SK-N-SH (cell line): ENCODE measurements around the gene TMEM167A. TPM values are rescaled to one million over a fixed set of nuclear protein-coding genes. Genes with fewer than 3 reads are reported as not detected.

Experiments used
- CTCF ChIA-PET: fragments of 300-600, 350-600 bp; formaldehyde crosslinking; extraction: SDS; loops from one replicate; lab custom pipeline; 2021; lab: Yijun Ruan, JAX
- POLR2A ChIA-PET: fragments of 350-600 bp; sonication (Branson Sonifier 250); formaldehyde crosslinking; extraction: SDS; loops from one replicate; lab custom pipeline; 2020; ENCODE audit warnings: antibody characterized with exemption, inconsistent platforms; lab: Yijun Ruan, JAX
- DNase-seq: peaks from one replicate; pipeline ENCODE4 v3.0.0; 2012
- H2AFZ ChIP-seq: fragments of 200-600 bp; sonication (generic); 2 replicates; pipeline ENCODE4 v1.8.1; 2016; ENCODE audit warnings: antibody characterized with exemption, mild to moderate bottlenecking, low read depth
- H3F3A ChIP-seq: fragments of 200-600 bp; sonication (generic); replicated peaks from 2 replicates; pipeline ENCODE3; 2016; ENCODE audit warnings: antibody characterized with exemption, mild to moderate bottlenecking; ENCODE audit not compliant: insufficient read depth
- H3K27ac ChIP-seq, 2 experiments: fragments of 200-500 bp in 1 of 2; fragments of 200-600 bp in 1 of 2; sonication (Bioruptor generic) in 1 of 2; sonication (generic), shearing (Covaris generic) in 1 of 2; 2 replicates each; pipeline versions ENCODE4 v1.5.1 to v1.6.1; 2014 to 2016; ENCODE audit warnings: low read depth in 2 of 2, inconsistent platforms in 1 of 2, low read length in 1 of 2, mild to moderate bottlenecking in 1 of 2, mixed read lengths in 1 of 2
- H3K27me3 ChIP-seq: fragments of 200-600 bp; sonication (generic), shearing (Covaris generic); 2 replicates; pipeline ENCODE4 v1.6.1; 2016; ENCODE audit warnings: mixed run types; ENCODE audit not compliant: insufficient read depth
- H3K36me3 ChIP-seq, 2 experiments: fragments of 200-500 bp in 1 of 2; fragments of 200-600 bp in 1 of 2; sonication (Bioruptor generic) in 1 of 2; sonication (generic) in 1 of 2; replicated peaks in 1 of 2; 2 replicates each; pipeline versions ENCODE3 to v1.5.1; 2014 to 2016; ENCODE audit warnings: low read length in 1 of 2, mild to moderate bottlenecking in 1 of 2; ENCODE audit not compliant: insufficient read depth in 2 of 2, control insufficient read depth in 1 of 2
- H3K4me1 ChIP-seq, 2 experiments: fragments of 200-500 bp in 1 of 2; fragments of 200-600 bp in 1 of 2; sonication (Bioruptor generic) in 1 of 2; sonication (generic), shearing (Covaris generic) in 1 of 2; 2 replicates each; pipeline versions ENCODE4 v1.5.1 to v1.6.1; 2014 to 2016; ENCODE audit warnings: low read depth in 1 of 2, low read length in 1 of 2, mixed run types in 1 of 2; ENCODE audit not compliant: insufficient read depth in 2 of 2, control insufficient read depth in 1 of 2
- H3K4me2 ChIP-seq: fragments of 200-600 bp; sonication (generic), shearing (Covaris generic); 2 replicates; pipeline ENCODE4 v1.6.1; 2017; ENCODE audit warnings: mixed run types
- H3K4me3 ChIP-seq, 2 experiments: fragments of 200-500 bp in 1 of 2; fragments of 200-600 bp in 1 of 2; sonication (Bioruptor generic) in 1 of 2; sonication (generic), shearing (Covaris generic) in 1 of 2; 2 replicates each; pipeline versions ENCODE4 v1.5.1 to v1.8.1; 2014 to 2016; ENCODE audit warnings: low read depth in 2 of 2, inconsistent platforms in 1 of 2, low read length in 1 of 2, mild to moderate bottlenecking in 1 of 2, mixed read lengths in 1 of 2, moderate library complexity in 1 of 2
- H3K79me2 ChIP-seq: fragments of 200-600 bp; sonication (generic); 2 replicates; pipeline ENCODE4 v1.8.1; 2017; ENCODE audit warnings: mild to moderate bottlenecking; ENCODE audit not compliant: insufficient read depth
- H3K9ac ChIP-seq: fragments of 200-600 bp; sonication (generic); 2 replicates; pipeline ENCODE4 v1.6.1; 2017; ENCODE audit warnings: mixed run types
- H3K9me2 ChIP-seq: fragments of 200-600 bp; sonication (generic); 2 replicates; pipeline ENCODE4 v1.6.1; 2017; ENCODE audit warnings: mixed run types
- H3K9me3 ChIP-seq: fragments of 200-600 bp; sonication (generic); 2 replicates; pipeline ENCODE4 v1.6.1; 2017; ENCODE audit warnings: mixed run types, mild to moderate bottlenecking, moderate library complexity
- H4K20me1 ChIP-seq: fragments of 200-600 bp; sonication (generic); 2 replicates; pipeline ENCODE4 v1.6.1; 2017; ENCODE audit warnings: mild to moderate bottlenecking, mixed run types; ENCODE audit not compliant: insufficient read depth
- CHD2 ChIP-seq: fragments of 150-350 bp; IDR thresholded peaks from 2 replicates; pipeline ENCODE4 v1.6.1; 2018; ENCODE audit warnings: low read length; ENCODE audit not compliant: partially characterized antibody
- EP300 ChIP-seq, 2 experiments: IDR thresholded peaks; 2 replicates each; pipeline versions ENCODE4 v1.4.0 to v1.6.1; 2012; ENCODE audit warnings: borderline replicate concordance in 1 of 2, low read depth in 1 of 2, low read length in 1 of 2
- FOXM1 ChIP-seq: IDR thresholded peaks from 2 replicates; pipeline ENCODE4 v1.4.0; 2012; ENCODE audit warnings: low read depth, mild to moderate bottlenecking
- GATA2 ChIP-seq: sonication (generic); formaldehyde crosslinking; IDR thresholded peaks from 2 replicates; pipeline ENCODE4 v1.5.0; 2020; ENCODE audit warnings: mild to moderate bottlenecking, missing genetic modification reagents
- RAD21 ChIP-seq: IDR thresholded peaks from 2 replicates; pipeline ENCODE4 v1.6.1; 2012; ENCODE audit warnings: mild to moderate bottlenecking, low read length
- REST ChIP-seq: IDR thresholded peaks from 2 replicates; pipeline ENCODE4 v1.6.1; 2012; ENCODE audit warnings: mild to moderate bottlenecking, low read depth, low read length, moderate library complexity
- RFX5 ChIP-seq: IDR thresholded peaks from 2 replicates; pipeline ENCODE4 v1.6.1; 2012; ENCODE audit warnings: mild to moderate bottlenecking, improper control_type of control experiment, low read length
- TAF1 ChIP-seq: IDR thresholded peaks from 2 replicates; pipeline ENCODE4 v1.6.1; 2012; ENCODE audit warnings: low read depth, mild to moderate bottlenecking, low read length, moderate library complexity, borderline replicate concordance
- TEAD4 ChIP-seq: IDR thresholded peaks from 2 replicates; pipeline ENCODE4 v1.4.0; 2012; ENCODE audit warnings: mild to moderate bottlenecking, borderline replicate concordance; ENCODE audit not compliant: insufficient read depth
- WGBS: methylation state at CpG from one replicate; pipeline ENCODE4 v1.1.6; 2017; ENCODE audit warnings: low lambda C conversion rate; 5-methylcytosine and 5-hydroxymethylcytosine counted together
- polyA plus RNA-seq, 3 experiments: library from polyadenylated mRNA; depleted of rRNA; stranded (reverse); fragments of >200 nt; gene quantifications; 2 replicates each; pipeline ENCODE4 v1.2.3, GENCODE V29; 2012
- TF ChIP-seq, protein P1 (sequence below): fragments of 200-600 bp; sonication (generic); IDR thresholded peaks from 2 replicates; pipeline ENCODE4 v1.6.1; 2017; ENCODE audit warnings: antibody characterized with exemption, mild to moderate bottlenecking, moderate library complexity

The TMEM167A gene
- polyA plus RNA-seq, 1 of the 3 experiments (the other 2 are of a cell fraction) = 23.7 TPM

GRCh38 chr5:83006683-83007283 lies 70.4 kb downstream of the TMEM167A start:
- Histone ChIP-seq H3K9me2 (no peaks in the 10 kb centered on the region), H3K4me2 (no peak overlapping the region), H3K36me3 (no peaks in the 10 kb centered on the region), H3K79me2 (no peaks in the 10 kb centered on the region), H3K4me3 (no peak overlapping the region), H3K9ac (no peak overlapping the region), H3K9me3 (no peaks in the 10 kb centered on the region), H3K27me3 (no peaks in the 10 kb centered on the region), H2AFZ (no peak overlapping the region), H3F3A (no peaks in the 10 kb centered on the region), H3K27ac (no peak overlapping the region), H3K4me1 (peaks cover 0 to 5% of the 10 kb centered on the region in 2 experiments; a peak in 2 of 4 replicates), H4K20me1 (no peaks in the 10 kb centered on the region)
- DNase-seq = no peak
- POLR2A ChIA-PET = no interaction called here
- TF ChIP-seq, protein P1, sequence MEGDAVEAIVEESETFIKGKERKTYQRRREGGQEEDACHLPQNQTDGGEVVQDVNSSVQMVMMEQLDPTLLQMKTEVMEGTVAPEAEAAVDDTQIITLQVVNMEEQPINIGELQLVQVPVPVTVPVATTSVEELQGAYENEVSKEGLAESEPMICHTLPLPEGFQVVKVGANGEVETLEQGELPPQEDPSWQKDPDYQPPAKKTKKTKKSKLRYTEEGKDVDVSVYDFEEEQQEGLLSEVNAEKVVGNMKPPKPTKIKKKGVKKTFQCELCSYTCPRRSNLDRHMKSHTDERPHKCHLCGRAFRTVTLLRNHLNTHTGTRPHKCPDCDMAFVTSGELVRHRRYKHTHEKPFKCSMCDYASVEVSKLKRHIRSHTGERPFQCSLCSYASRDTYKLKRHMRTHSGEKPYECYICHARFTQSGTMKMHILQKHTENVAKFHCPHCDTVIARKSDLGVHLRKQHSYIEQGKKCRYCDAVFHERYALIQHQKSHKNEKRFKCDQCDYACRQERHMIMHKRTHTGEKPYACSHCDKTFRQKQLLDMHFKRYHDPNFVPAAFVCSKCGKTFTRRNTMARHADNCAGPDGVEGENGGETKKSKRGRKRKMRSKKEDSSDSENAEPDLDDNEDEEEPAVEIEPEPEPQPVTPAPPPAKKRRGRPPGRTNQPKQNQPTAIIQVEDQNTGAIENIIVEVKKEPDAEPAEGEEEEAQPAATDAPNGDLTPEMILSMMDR = no peak
- TF ChIP-seq RFX5 (no peak), REST (no peak), GATA2 (no peak)
- CTCF ChIA-PET = interaction anchor here (1.2 kb wide), 1 partner anchor 10 kb away, joined by 3 read pairs; no protein-coding TSS in a partner anchor
- WGBS = 90% methylated on average over 5 of the region's 5 CpGs

- 91% methylated on average over 2 of the region's 2 CpGs for WGBS
- H3F3A ChIP-seq = no peaks in the 10 kb centered on the region
- H3K79me2 ChIP-seq = no peaks in the 10 kb centered on the region
- ChIA-PET CTCF (no interaction called here), POLR2A (no interaction called here)
- no peaks in the 10 kb centered on the region for H4K20me1 ChIP-seq
- no peak overlapping the region for H3K27ac ChIP-seq
- H3K27me3 ChIP-seq = no peaks in the 10 kb centered on the region
- no peak overlapping the region for H3K9ac ChIP-seq
- H3K4me2 ChIP-seq = no peak overlapping the region
- no peak for DNase-seq
- no peaks in the 10 kb centered on the region for H3K9me3 ChIP-seq
- H2AFZ ChIP-seq = no peak overlapping the region
- H3K4me3 ChIP-seq = no peak overlapping the region
- H3K36me3 ChIP-seq = no peaks in the 10 kb centered on the region
- TF ChIP-seq, protein P1 = no peak
- TF ChIP-seq RAD21 (no peak), TEAD4 (no peak), TAF1 (no peak), FOXM1 (no peak), EP300 (IDR thresholded peaks at IDR 0.05; ENCODE audit: borderline replicate concordance in 1 of 2, low read depth in 1 of 2, low read length in 1 of 2) (no peak), CHD2 (no peak)
- no peaks in the 10 kb centered on the region; a peak in 1 of 4 replicates for H3K4me1 ChIP-seq
- H3K9me2 ChIP-seq = no peaks in the 10 kb centered on the region
Measured at GRCh38 chr5:83003791-83004190, 73.4 kb downstream of the TMEM167A start.
